Fibroblast of upper back skin (primary cell): Measurements from ENCODE around the gene C4orf50.

Experiments used
- DNase-seq: peaks from one replicate; pipeline ENCODE4 v3.0.0-alpha.2; 2013

C4orf50 gene

DNA sequence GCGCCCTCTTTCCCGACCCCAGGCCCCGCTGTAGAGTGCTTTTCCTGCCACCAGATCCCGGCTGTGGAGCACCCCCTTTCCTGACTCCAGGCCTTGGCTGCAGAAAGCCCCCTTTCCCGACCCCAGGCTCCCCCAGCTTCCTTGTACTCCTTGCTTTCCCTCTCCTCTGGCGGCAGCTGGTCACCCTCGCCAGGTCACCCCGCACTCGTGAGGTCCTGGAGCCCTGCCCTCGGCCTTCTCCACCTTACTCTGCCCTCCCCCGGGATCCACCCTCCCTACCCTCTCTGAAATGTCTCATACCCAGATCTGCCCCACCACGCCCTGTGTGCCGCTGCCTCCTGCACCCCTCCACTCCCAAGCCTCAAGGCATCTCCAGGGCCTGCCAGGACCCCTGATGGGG is 25.0 kb upstream of the C4orf50 start:
- DNase-seq = no peak

- no peak for DNase-seq
Observed at GRCh38 chr4:6042293-6043063, 24.2 kb upstream of the C4orf50 start.

GRCh38 chr4:6041800-6042199 is 23.6 kb upstream of the C4orf50 start:
- DNase-seq = no peak

DNA sequence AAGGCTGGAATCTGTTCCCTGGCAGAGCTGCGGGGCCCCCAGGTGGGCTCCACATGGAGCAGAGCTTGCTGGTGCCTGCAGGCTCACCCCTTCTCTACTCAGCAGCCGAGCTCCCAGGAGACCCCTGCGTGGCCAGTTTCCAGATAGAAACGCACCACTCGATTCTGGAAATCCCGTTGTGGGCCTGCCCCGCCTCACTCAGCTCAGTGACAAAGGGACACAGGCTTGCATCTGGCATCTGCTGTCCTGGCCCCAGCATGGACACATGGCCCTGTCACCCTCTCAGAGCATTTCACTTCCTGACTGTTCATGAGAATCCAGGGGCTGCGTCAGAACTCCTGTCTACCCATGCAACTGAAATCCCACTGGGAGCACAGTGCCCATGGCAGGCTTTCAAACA is 20.5 kb upstream of the C4orf50 start:
- no peak for DNase-seq

- DNase-seq = no peak
Observed at GRCh38 chr4:6035786-6036185, 17.6 kb upstream of the C4orf50 start.

- no peak for DNase-seq
Observed at GRCh38 chr4:6033381-6033780, 15.2 kb upstream of the C4orf50 start.

GRCh38 chr4:6032249-6033244 is 14.3 kb upstream of the C4orf50 start:
- no peak for DNase-seq

DNA sequence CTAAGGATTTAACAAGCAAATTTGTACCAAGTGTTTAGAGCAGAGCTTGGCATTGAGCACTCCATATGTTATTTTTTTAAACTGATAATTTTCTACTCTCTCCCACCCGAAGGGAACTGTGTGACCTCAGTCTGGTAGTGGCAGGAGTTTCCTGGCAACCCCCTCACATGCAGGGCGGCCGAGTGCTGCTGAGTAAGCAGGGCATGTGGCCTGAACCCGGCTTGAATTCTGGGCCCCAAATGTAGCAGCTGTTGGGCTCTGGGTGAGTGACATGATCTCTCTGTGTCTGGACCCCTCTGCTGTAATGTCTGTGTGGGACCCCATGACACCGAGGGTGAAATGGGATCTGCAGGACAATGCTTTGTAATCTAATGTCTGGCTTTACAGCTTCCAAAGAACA is 13.6 kb upstream of the C4orf50 start:
- DNase-seq = no peak

DNA sequence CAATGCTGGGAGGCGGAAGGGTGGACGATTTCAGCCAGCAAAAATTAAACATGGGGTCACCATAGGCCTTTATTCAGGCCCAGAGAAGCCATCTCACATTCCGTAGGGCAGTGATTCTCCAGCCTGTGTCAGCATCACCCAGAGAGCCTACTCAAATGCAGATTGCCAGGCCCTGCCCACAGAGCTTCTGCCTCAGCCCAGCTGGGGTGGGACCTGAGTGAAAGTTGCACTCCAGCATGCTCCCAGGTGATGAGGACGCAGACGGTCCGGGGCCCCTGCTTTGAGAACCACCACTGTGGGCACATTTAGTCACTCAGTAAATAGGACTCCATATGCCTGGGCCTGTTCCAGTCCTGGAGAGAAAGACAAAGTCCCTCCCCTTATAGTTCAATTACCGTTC is 12.4 kb upstream of the C4orf50 start:
- no peak for DNase-seq

DNA sequence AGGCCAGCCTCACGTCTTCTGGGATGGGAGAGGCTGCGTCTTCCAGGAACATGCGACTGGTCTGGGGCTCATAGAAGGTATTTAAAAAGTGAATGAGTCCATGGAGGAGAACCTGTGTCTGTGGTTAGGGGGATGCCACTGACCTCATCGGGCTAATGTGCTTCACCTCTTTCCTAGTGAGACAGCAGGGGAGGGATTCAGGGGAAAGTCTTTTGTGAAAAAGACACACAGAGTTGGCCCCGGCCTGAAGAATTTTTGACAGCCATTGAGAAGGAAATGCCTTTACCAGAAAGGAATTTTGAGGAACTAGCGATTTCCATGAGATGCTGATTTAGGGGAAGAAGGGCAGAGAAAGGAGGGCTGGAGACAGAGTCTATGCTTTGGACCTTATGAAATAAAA is 11.0 kb upstream of the C4orf50 start:
- DNase-seq = no peak

GRCh38 chr4:6028168-6028567 is 9.9 kb upstream of the C4orf50 start:
- no peak for DNase-seq

- no peak for DNase-seq
Observed at GRCh38 chr4:6027392-6027791, 9.2 kb upstream of the C4orf50 start.

GRCh38 chr4:6024313-6024960 is 6.2 kb upstream of the C4orf50 start:
- DNase-seq = no peak

DNA sequence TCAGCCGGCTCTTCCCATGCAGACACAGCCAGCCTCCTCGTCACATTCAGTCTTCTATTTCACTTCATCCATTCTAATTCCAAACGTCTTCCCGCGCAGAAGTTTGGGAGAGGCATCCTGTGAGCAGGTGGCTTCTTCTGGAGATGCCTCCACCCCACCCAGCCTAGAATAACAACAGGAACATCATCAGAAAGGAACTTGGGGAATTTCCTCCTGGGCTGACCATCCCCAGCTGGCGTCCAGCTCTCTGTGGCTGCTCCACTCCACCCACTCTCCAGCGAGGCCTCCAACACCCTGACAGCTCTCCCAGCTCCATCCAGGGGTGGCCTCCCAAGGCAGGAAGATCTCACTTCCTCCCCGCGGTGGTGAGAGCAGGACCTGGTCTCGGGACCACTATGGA is 5.5 kb upstream of the C4orf50 start:
- DNase-seq = no peak

- no peak for DNase-seq
Observed at GRCh38 chr4:6022607-6023288, 4.5 kb upstream of the C4orf50 start.

GRCh38 chr4:6021831-6022606 is 3.8 kb upstream of the C4orf50 start:
- DNase-seq = no peak

DNA sequence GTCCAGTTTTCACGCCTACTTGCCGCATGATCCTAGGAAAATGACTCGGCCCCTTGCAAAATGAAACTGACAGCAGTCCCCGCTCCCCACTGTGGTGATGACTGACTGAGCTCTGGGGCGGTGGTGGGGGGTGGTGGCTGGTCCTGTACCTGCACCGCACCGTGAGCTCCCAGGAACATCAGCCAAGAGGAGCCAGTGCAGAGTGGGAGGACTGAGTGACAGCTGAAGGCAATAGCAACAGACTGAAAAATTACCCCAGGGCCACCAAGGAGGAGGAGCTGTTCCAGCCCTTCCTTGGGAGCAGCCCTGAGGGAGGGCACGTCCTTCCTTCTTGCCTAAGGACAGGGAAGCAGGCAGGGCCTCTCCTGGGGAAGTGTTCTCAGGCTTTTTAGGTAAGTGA is 2.4 kb upstream of the C4orf50 start:
- no peak for DNase-seq

- peak; percentile 35 for DNase-seq
Observed at GRCh38 chr4:6019316-6020263, 1.4 kb upstream of the C4orf50 start.

- DNase-seq = no peak
Observed at GRCh38 chr4:6017800-6018199, 431 bp downstream of the C4orf50 start.

DNA sequence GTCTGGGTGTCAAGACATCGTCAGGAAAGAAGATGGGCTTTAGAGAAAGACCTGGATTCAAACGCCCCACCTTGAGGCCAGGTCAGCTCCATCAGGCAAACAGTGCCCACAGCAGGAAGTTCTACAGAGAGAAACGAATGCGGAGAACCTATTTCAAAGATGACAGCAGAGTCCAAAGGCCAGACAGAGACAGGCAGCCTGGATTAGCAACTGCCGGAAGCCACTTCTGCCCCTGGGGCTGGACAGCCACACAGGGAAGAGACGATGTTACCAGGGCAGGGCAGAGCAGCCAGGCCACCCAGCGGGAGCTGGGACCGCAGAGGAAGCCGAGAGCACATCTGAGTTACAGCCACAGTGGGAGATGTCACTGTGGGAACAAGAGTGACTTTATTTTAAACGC is 1.2 kb downstream of the C4orf50 start:
- DNase-seq = no peak

DNA sequence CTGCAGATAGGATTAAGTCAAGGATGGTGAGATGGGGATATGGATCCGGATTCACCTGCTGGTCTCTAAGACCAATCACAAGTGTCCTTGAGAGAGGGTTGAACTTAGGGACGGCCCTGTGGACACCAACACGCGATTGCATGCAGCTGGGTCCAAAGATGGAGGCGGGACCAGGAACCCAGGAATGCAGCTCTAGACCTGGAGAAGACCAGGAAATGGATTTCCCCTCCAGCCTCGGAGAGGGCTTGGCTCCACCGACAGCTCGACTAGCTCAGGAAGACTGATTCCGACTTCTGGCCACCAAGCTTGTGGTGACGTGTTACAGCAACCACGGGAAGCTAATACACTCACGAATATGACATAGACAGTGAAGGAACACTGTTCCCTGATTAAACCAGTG is 4.7 kb downstream of the C4orf50 start:
- DNase-seq = no peak
